Measurements from ENCODE around the gene COX7A2.

The COX7A2 gene

DNA sequence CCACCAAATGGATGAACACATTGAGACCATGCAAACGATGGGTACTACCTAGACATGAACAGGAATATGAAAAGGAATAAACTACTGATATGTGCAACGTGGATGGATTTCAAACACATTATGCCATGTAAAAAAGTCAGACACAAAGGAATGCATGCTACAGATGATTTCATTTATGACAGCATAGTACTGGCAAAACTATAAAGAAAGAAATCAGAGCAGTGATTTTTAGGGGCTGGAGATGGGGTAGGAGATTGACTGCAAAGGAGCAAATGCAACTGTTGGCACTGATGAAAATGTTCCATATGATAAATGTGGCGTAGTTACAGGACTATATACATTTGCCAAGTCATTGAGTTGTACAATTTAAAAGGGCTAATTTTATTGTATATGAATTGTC lies 24.3 kb downstream of the COX7A2 start:
- DNase-seq, result no peak

DNA sequence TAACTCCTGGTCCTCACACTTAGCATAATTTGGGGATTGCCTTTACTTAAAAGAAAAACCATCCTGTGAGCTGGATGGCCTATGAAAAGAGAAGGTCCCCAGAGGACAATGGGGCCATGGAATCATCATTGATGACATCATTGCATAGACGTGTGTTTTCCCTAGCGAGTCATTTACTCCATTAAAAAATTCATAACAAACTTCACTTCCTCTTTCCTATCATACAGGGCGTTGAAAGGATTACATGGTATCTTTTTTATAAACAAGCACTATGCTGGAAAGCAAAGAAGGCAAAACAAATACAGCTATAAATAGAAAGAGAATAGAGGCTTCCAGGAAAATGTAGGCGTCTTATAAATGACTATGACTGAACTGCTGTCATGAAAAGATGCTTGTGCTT lies 26.4 kb downstream of the COX7A2 start:
- no peak for DNase-seq

DNA sequence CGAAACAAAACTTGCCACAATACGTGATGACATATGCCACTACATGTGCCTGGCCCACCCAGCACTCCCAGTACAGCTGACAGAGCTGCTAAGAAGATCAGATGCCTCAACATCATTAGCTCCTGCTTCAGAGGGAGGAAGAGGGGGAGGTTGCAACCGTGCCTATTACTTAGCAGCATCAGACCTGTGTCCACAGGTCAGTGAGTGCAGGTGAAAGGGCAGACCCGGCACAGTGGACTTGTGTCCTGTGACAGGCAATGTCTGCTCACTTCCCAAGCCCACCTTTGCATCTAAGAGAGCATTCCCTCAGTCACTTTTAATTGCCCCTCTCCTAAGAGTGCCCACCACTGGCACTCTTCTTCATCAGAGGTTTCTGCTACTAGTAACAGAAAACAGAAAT lies 28.3 kb downstream of the COX7A2 start:
- DNase-seq, result no peak

DNA sequence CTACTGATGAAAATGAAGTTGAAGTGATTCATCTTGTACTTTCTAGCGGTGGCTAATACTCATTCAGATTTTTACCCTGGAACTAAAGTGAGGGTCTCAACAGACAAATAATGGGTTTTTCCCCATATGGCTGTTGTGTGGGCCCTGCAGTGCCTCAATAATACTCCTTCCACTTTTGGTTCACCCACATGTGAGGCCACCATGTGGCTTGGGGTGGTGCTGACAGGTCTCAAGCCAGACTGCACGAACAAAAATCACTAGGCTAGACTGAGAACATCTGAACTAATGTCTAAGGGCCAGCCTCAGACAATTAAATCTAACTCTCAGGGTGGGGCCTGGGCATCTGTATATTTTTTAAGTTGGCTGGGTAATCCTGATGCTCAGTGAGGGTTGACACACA lies 29.9 kb downstream of the COX7A2 start:
- DNase-seq, result no peak

DNA sequence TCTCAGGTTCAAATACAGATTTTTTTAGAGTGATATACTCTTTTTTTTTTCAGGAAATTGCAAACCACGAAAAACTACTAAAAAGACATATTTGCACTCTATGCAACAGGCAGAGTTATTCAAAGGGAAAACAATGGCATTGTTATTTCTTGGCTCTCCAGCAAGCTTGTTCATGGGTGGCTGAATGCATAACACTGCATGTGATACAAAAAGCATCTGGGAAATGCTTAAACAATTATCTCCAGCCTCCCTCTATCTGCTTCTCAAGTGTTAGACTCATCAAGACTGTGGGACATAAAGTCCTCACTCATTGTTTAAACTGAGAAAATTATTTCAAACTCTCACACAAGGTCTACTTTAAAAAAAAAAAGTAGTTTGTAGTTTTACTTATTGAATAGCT lies 30.5 kb downstream of the COX7A2 start:
- peak; percentile 38 for DNase-seq

DNA sequence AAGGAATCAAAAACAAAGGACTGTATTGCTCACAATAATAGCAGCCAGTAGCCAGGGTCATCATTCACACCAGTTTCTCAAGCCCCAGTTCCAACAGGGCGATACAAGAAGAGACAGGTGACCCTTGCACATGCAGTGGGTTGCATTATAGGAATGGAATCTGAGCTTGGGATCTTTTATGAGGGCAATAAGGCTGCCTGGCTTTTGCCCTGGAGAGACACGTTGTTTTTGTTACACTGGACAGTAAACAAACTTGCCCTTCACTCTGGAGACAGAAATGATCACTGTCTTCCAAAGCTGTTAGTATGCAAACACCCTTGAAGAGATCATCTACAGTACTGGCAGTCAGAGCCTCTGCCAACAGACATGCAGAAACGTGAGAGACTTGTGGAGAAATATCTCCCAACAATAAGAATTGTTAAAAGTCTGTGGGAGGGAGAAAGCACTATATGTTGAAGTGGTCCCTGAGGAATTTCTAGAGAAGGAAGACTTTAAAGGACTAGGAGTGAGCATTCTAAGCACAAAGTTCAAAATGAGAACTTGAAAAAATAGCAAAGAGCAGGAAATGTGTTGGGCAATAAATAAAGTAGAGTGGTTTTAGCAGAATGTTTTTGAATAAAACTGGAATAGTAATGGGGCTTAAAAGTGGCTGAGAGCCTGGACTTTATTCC lies 31.5 kb downstream of the COX7A2 start:
- no peak for DNase-seq

DNA sequence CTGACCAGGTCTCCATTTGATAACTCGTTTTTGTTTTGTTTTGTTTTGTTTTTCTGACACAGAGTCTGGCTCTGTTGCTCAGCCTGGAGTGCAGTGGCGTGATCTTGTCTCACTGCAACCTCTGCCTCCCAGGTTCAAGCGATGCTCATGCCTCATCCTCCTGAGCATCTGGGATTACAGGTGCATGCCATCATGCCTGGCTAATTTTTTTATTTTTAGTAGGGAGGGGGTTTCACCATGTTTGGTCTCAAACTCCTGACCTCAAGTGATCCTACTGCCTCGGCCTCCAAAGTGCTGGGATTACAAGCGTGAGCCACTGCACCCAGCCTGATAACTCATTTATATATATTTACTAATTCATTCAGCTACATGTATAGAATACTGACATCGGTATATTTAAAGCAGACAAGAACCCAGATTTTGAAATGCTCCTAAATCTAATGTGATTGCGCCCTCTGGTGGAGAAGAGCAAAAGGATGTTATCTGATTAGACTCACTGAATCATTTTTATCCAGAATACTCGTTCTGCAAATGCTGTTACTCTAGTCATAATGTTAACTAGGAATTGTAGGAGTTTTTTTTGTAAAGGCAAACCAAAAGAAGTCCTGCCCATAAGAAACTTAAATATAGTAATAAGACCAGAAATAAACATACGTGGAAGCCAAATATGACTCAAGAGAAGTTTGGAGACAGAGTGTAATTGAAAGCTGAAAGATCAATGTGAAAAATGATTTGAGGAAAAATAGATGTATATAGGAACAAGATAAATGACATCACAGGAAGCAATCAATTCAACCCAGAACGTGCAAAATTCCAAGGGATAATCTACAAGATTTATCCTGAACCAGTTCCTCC lies 32.5 kb downstream of the COX7A2 start:
- peak; percentile 76 for DNase-seq

DNA sequence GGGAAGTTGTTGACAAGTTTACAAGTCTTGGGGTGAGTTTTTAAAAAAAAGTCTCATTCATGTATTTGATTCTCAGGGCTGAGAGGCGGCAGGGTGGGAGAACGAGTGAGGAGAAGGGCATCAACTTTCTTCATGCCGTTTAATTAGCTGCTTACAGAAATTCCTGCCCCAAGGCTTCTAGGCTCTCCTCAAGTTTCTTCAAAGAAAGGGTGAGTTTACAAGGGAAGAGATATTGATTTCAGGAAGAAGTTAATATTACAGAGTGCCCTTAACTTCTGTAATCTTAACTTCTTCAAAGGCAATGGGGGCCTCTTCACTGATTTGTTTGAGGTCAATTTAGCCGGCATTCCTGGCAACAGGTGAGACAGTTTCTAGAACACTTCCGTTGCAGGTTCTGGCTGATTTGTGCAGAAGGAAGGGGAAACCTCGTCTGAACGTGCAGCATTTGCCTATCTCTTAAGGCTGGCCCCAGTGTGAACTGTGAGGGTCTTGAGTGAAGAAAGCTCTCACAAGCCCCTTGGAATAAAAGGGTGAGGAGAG lies 34.3 kb downstream of the COX7A2 start:
- no peak for DNase-seq

DNA sequence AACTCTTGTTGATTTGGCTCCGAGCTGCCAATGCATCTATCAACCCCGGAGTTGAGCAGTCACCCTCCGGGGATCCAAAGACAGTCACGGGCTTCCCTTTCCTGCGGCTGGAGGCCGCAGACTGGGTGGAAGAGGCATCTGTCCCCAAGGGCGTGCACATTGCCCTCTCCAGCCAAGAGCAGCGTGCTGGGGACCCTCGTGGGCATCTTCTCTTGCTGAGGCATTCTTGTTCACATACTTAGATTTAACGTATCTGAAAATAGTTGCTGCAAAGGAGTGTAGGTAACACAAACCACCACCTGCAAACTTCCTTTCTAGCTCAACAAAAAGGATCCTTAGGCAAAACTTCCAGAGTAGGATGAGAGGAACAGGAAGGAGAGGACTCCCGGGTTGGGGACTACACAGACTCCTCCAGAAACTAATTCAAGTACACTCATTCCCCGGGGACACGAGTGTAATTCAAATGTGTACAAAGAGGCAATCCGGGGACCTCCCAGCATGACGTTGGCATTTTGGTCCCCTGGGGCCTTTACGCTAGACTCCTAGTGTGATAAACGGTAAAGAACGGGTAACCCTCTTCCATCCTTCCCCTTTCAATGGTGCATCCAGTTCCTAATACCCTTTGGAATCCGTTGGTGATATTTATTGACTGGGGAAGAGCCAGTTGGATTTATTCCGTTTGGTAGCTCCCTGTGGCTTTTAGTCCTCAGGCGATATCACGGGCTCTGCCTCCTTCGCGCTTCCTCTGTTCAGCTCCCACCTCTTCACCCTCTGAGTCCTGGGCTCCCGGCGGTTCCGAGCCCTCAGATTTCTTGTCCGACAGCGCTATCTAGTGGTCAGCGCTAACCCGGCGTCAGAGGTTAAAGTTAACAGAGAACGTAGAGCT lies 35.1 kb downstream of the COX7A2 start:
- peak; percentile 90 for DNase-seq

DNA sequence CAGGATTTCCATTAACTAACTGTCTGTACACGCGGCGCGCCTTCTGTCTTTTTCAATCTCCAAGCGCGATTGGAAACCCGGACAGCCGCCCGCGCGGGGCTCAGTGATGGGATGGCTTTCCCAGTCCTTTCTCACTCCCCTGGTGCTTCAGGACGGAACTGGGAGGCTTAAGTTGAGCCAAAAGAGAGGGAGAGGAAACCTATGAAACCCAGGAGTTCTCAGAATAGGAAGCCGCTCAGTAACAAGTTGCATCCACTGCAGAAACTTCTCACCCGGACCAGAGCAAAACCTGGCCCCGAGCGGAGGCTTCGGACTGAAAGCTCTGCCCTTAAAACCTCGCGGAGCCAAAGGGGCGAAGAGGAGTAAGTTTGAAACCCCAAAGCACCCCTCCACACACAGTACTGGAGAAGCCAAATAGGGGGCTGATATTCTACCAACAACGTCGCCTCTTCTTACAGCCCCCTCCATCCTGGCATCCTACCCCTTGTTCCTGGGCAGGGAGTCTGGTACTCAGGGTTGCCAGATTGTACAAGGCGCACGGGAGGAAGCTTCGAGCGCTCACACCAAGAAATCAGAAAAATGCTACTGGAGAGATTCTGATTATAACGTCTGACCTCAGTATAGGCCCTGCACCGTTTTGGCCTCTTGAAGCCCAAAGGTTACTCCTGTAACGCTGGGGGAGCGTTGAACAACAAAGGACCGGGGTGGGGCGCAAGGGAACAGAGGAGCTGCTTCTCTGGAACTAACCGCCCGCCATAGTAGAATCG lies 36.8 kb downstream of the COX7A2 start:
- no peak for DNase-seq

DNA sequence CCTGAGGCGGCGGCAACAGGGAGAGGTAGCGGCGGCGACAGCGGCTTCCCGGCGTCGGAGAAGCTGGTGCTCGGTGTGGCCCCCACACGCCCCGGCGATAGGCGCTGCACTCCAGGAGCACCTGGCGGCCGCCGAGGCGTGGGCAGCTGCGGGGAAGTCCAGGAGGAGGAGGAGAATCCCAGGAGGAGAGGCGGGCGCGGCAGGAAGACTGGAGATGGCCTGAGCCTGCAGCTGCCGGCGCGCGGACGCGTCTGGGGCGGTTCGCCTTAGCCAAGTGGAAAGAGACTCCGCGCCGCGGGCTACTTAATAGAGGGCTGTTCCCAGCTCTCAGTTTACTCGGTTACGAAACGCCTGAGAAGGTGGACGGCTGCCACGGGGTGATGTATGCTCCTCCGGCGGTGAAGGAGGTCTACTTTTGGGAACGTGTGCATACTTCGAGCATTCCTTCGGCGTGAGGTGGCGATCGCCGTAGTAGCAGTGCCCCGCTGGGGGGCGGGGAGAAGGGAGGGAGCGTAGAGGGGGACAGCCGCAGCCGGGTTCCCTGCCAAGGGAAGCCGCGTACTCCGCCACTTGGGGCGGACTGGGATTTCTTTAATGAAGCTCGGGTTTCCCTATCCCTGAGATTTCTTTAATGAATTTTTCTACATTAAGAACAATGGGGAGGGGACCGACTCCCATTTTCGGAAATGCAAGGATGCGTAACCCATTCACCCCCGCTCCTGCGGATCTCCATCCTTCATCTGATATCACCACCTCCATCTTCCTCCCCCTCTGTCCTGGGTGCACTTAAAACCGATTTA lies 37.6 kb downstream of the COX7A2 start, which contains the start of gene COL12A1:
Gene COL12A1, minus strand, starts transcription at position 278 of the 800 bp plus-strand sequence. CDS start 3,261 bp downstream, outside the sequence.
- DNase-seq, result no peak

DNA sequence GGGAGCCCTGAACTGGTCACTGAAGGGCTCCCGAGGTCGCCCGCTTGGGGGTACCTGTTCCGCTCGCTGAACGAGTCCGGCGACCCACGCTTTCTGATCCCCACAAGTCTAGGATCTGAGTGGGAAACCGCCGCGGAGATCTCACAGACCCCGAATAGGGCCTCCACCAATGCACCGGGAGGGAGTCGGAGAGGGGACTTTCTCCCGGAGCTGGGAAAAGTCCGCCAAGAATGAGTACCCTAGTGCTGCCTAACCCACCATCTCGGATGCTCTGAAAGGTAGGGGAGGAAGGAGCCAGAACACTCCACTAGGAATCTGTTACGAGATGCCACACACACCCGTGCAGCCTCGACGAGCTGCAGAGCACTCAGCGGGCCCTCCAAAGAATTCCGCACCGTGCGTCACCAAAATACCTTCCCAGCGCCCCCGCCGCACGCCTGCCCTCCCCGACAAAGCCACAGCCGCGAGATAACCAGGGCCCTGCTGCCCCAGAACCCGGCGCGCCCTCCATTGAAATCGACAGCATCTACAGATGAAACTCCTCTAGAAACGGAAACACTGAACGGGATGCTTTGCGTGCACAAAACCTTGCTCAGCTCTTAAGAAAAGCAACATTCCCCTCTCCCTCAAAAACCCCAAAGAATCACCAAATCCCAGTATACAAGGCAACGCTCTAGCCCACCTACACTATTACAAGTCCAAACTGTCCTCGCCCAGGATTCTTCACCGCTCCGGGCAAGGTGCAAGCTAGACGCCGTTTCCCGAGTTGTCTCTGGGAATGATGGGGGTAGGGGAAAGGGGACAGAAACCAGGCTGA lies 38.4 kb downstream of the COX7A2 start:
- no peak for DNase-seq

DNA sequence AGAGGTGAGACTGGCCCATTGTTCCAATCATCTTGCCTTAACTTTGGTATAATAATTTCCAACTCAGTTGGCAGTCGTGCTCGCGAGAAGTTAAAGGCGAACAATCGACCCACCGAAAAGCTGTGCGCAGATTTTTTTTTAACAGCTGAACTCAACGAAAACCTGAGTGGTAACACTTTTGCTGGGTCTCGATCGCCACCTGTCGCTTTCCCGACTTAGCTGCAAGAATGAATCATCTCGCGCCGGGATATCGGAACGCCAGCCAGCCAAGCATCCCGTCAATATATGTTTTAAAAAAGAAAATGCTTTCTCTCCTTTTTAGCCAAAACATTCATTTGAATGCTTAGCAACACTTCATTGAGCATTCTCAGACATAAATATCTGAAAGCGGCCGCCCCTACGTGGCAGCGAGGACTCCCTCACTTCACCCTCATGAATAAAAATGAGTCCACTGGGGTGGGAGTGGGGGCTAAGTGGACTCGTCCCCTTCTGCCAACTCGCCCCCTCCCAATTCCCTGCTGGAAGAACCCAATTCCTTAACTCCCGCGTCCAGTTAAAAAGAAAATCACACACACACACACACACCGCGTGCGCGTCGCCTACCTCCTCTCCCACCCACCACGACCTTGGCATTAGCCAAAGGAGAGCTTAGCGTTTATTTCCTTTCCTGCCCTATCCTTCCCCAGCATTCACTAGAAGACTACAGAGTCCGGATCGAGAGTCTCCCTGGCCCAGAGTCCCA lies 39.2 kb downstream of the COX7A2 start:
- DNase-seq, result peak; percentile 51

DNA sequence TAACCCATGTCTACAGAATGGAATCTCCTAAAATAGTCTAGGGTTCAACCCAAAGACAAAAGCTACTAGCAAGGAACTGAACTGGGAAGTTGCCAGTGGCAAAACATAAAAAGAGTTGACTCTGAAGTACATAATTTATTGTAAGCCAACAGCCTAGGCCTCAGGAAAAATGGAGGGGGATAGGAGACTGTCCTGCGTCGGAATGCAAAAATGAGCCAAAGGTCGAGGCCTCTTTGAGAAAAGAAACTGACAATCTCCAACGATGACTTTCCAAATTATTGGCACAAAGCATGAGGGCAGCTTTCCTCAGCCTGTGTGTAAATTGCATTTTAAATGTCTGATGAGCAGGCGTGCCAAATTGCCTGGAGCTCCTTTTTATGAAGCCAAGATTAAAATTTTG lies 39.9 kb downstream of the COX7A2 start:
- no peak for DNase-seq

DNA sequence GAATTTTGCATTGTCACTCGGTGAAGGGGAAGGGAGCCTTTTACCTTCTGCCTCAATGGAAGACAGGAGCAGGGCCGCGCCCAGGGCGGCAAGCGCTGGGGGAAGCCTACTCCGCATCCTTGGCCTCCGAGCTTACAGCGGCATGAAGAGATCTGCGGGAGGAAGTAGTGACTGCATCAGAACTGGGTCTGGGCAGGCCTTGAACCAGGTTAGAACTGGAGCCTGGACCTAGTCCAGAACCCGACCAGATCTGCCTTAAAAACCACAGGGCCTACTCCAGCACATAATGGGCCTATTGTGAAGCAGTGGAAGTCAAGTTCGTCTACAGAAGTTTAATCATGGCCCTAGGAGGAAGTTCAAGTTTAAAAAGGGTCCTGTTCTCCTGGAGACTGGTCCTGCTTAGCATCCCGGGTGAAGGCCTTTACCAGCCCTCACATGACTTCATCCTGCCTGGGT lies 40.9 kb downstream of the COX7A2 start:
- no peak for DNase-seq

DNA sequence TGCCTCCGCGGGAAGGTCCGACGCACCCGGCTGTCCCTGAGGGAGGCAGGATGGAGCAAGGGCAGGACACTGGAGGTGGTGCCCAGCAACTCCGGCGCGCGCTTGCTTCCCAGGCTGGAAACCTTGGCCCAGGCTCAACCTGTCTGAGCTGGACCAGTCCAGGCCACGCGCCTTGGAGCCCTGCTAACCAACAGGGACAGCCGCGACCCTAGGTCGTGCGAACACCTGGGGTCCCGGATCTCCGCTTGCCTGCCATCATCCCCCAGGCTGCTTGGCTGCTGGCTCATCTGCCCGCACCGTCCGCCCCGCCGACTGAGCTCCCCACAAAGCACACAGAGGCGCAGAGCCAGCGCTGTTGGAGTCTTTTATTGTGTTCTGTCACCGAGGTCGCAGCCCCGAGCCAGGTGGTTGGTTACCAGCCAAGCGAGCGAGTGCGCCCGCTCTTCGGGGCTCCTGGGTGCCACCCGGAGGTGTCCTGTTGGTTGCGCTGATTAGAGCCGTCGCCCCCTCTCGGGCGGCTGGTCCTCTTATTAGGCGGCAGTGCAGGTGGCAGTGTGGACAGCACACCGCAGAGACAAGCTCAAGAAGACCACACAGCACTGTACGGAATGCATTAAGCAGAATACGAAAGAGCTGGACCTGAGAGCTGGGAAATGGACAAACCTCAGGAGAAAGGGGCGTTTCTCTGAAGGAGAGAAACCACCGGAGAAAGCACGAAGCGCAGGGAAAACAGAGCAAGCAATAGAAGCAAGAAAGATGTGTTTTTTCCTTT lies 41.5 kb downstream of the COX7A2 start:
- peak; percentile 14 for DNase-seq

DNA sequence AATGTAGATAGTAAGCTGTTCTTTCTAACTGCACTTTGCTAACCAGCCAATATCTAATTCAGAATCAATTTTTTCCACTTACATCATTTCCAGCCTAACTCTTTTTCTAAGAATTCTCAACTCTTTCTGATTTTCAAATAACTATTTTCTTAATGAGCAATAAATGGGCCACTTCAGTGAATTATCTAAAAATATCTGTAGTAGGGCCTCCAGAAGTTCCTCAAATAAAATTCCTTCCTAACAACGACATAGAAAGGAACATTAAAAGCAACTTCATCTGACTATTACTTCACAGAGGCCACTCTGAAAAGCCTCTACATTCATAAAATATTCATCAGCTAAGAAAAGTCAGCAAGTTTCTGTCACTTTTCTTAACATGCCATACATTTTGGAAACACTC lies 42.6 kb downstream of the COX7A2 start:
- DNase-seq, result no peak

DNA sequence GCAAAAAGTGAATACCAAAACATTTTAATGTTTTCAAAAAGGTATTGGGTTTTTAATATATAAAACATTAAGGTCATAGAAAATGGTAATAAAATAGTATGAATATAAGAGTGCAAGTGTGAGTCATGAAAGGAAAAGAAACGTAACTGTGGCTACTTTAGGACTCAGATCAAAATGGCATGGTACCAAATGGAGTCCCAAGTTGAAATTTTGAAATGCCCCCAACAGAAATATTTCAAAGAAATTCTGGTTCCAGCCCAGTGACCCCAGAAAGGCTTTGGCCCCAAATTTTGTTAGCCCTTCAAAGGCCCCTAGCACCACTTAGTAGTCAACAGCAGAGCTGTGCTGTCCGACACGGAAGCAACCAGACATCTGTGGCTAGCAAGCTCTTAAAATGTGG lies 43.7 kb downstream of the COX7A2 start:
- DNase-seq, result no peak

Measured in midbrain (tissue), 1 donor.